ENCODE data around the gene PAPOLB. TPM values are rescaled to one million over a fixed set of nuclear protein-coding genes. Genes with fewer than 3 reads are reported as not detected.

The PAPOLB gene
- total RNA-seq, 1 experiment from 2014 or later: not detected

GRCh38 chr7:4824120-4824775 lies 37.6 kb downstream of the PAPOLB start:
- no peak for DNase-seq (ENCODE audit: low spot score)

- DNase-seq (ENCODE audit: low spot score): no peak
These were observed 38.2 kb downstream of the PAPOLB start for GRCh38 chr7:4823441-4824119.

DNA sequence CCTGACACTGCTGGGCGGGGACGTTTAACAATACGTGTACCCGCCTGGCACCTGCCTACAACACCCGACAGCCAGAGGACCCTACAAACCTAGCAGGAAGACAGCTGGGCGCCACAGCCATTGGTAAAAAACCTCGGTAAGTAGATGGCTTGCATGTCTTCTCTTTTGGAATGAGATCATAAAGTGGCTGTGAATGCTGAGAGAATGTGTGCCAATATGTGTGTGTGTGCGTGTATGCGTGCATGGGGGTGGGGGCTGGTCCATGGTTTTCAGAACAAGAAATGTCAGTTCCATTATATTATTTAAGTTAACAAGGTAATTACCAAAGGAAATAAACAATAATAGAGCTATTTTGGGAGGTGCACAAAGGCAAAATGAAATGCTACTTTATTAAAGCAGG lies 39.2 kb downstream of the PAPOLB start:
- no peak for DNase-seq (ENCODE audit: low spot score)

GRCh38 chr7:4820967-4821471 lies 40.8 kb downstream of the PAPOLB start:
- DNase-seq (ENCODE audit: low spot score): no peak

- no peak for DNase-seq (ENCODE audit: low spot score)
These were observed 41.3 kb downstream of the PAPOLB start for GRCh38 chr7:4820405-4820966.

- no peak for DNase-seq (ENCODE audit: low spot score)
These were observed 42.0 kb downstream of the PAPOLB start for GRCh38 chr7:4819560-4820404.

- no peak for DNase-seq (ENCODE audit: low spot score)
These were observed 43.6 kb downstream of the PAPOLB start for GRCh38 chr7:4818000-4818794.

- DNase-seq (ENCODE audit: low spot score): no peak
These were observed 44.5 kb downstream of the PAPOLB start for GRCh38 chr7:4817178-4817901.

- no peak for DNase-seq (ENCODE audit: low spot score)
These were observed 45.3 kb downstream of the PAPOLB start for GRCh38 chr7:4816419-4817080.

- no peak for DNase-seq (ENCODE audit: low spot score)
These were observed 46.0 kb downstream of the PAPOLB start for GRCh38 chr7:4815609-4816418.

DNA sequence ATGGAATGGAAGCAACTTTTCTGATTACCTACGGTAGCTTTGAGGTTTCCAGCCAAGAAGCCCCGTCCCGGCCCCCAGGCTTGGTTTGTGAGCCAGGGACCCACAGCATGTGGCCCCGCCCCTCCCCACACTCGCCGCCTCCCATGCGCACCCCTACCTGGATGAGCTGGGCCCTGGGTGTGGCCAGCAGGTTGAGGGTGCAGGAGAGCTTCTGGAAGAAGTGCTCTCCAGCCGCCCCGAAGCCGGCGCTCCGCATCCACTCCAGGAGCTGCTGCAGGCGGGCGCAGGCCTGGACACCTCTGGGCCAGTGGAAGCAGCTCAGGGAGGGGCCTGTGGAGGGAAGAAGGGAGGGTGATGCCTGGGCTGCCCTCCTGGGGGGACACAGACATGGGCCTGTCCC lies 46.7 kb downstream of the PAPOLB start:
- DNase-seq (ENCODE audit: low spot score): no peak

DNA sequence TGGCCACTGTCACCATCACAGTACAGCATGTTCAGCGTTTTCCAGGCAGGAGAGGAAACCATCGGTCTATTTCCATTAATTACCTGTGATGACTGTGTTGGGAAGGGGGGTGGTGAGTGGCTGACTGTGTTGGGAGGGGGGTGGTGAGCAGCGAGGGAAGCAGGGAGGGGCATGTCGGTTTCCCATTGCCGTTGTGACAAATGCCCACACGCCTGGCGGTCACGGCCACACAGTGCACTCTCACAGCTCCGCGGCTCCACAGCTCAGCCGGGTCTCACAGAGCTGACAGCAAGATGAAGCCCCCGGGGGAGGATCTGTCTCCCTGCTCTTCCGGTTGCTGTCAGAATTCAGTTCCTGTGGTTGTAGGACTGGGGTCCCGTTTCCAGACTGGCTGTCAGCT lies 47.4 kb downstream of the PAPOLB start:
- DNase-seq (ENCODE audit: low spot score): no peak

DNA sequence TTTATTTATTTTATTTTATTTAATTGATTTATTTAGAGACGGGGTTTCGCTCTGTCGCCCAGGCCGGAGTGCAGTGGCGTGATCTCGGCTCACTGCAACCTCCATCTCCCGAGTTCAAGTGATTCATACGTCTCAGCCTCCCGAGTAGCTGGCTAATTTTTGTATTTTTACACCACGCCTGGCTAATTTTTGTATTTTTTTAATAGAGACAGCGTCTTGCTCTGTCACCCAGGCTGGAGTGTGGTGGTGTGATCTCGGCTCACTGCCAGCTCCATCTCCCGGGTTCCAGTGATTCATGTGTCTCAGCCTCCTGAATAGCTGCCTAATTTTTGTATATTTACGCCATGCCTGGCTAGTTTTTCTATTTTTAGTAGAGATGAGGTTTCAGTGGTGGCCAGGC lies 52.2 kb downstream of the PAPOLB start:
- DNase-seq (ENCODE audit: low spot score): no peak

DNA sequence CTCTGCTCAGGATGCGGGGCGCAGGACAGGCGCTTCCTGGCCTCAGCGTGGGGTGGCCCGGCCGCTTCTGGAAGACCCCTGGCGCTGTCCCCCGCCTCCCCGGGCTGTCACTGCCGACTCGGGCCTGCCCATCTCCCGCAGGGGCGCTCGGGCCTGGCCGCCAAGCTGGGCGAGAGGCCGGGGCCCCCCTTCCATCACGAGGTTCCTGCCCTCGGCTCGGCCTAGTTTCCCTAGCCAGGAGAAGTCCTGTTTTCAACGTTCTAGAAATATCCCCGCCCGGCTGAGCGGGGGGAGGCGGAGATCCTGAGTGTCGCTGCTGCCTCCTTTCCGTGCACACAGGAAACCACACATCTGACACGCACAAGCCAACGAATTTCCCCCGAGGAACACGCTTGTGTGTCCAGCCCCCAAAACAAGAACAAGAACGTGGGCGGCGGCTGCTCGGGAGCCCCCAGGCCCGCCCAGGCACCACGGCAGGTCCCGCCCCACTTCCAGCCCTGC lies 52.7 kb downstream of the PAPOLB start:
- no peak for DNase-seq (ENCODE audit: low spot score)

DNA sequence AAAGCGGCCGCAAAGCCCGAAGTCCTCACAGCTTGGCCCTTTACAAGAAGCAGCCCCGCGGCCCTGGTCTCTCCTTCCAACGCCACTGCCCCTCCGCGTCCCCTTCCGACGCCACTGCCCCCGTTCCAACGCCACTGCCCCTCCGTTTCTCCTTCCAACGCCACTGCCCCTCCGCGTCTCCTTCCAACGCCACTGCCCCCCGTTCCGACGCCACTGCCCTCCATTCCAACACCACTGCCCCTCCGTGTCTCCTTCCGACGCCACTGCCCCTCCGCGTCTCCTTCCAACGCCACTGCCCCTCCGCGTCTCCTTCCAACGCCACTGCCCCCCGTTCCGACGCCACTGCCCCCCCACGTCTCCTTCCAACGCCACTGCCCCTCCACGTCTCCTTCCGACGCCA lies 53.3 kb downstream of the PAPOLB start:
- DNase-seq (ENCODE audit: low spot score): no peak

GRCh38 chr7:4808026-4808425 lies 53.8 kb downstream of the PAPOLB start:
- no peak for DNase-seq (ENCODE audit: low spot score)

Data from HT-29 (cell line).